HG03039 (cell line): ENCODE measurements around the gene USP35.
"Not testable (repeated sequence)": the region's sequence is repeated elsewhere in the genome, so short reads cannot be mapped to it uniquely, and the experiment has no call there.

Experiments
- ATAC-seq: cut with Tn5 transposase; IDR thresholded peaks from one replicate; pipeline ENCODE4 v1.9.1; 2021; ENCODE audit warnings: mild to moderate bottlenecking, moderate library complexity; ENCODE audit not compliant: unreplicated experiment

The USP35 gene

DNA sequence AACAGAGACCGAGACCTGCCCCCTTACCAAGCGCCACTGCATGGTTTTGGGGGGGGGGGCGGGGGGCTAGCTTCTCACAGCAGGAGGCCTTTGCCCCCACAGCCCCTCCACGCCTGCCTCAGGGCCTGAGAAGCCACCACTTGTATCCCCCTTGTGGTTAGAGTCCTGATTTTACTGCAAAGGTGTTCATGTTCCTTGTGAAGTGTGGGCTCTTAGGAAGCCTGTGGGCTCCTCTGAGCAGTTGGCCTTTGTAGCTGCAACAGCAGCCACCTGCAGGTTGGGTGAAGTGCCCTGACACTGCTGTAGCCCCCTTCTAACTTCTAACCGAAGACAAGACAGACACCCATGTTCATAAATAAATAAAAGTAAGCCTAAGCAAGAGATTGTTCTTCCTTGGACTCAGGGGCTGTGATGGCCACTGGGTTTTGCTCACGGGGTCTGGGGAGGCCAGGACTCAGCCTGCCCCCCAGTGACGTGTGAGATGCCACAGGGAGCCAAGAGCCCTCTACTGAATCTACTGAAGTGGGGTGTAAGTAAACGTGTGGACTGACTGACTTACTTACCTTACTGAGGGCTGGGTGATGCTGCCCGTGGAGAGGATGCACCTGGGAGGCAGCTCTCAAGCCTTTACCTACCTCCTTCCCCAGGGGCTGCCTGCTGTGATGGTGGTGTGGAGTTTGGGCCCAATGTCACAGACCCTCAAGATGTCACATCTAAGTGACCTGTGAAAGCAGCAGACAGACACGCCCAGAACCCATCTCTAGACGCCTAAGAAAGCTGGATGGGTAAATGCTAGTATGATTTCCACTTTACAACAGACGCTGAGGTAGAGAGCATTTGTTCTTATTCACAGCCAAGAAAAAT is 25.8 kb downstream of the USP35 start:
- no peak for ATAC-seq

DNA sequence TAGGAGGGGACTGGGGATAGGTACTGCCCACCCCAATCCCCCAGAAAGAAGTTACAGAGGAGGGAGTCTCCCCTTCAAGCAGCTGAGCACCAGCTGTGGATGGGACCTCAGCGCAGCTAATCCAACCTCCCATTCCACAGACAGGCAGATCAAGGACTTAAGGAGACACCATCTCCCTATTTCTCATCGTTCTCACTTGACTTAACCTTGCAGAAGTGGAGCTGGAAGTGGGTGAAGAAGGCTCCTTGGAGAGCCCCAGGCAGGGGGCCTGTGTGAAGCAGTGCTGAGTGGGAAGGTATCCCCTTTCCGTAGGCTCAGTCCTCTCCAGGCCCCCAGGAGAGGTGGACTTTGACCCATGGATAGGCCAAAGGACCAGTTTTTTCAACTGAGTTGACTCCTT is 27.3 kb downstream of the USP35 start:
- ATAC-seq, result no peak

DNA sequence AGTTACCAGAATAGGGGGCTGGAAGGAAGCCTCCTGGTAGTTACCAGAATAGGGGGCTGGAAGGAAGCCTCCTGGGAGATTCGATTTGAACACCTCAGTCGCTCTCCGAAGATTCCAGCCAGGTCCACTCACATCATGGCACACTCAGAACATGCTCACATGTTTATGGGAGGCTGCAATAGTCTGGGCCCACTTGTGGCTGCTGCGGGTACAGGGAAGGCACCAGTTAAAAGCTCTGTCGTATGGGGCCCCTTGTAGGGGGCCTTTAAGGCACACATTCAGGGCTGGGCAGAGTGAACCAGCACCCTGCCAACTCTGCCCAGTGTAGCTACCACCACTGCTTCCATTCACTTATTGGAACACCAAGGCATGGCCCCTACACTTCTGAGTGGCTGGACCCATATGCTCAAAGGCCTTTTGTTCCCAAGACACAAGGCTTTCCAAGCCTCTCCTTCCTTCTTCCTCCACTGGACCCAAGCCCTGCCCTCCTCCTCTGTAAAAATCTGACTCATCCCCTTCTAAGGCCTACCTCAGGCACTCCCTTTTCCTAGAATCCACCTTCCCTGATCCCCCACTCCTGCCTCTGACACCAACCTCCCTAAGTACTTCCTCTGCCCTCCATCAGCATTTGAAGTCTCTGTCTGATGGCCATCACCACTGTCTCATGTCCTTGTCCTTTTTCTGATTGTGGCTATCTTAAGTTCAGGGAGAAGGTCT is 28.0 kb downstream of the USP35 start:
- no peak for ATAC-seq

DNA sequence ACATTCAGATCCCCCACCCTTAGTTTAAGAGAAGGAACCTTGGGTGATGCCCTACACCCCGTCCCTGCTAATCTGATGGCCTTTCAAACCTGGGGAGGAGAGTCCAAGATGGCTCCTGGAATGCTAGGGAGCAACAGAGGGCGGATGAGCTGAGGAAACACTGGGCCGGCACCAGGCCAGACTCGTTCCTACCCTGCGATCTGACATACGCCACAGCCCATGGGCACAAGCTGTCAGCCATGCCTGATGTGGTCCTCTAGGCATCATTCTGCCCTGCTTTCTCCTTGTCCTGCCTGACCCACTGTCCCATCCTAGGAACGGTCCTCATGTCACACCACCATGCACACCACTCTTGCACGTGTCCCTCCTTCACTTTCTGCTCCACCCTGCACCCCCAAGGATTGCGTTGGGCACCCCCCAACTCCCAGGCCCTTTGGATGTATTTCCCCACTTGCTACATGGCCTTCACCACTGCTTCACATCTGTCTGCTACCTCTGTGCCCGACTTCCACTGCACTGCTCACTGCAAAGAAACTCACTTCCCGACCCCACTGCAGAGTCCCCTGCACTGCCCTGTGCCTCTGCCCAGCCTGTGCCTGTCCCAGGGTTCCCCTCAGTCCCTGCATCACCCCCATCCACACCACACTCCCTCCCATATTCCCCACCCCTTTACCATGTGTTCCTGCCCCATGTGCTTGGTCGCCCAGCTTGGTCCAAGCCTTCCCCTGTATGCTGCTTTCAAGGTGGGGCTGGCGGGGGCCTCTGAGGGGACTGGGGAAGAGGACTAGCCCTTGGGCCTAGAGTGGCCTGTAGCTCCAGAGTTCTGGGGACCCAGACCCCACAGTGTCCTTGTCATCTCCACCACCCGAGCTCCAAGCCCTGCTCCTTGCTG is 29.2 kb downstream of the USP35 start:
- no peak for ATAC-seq

DNA sequence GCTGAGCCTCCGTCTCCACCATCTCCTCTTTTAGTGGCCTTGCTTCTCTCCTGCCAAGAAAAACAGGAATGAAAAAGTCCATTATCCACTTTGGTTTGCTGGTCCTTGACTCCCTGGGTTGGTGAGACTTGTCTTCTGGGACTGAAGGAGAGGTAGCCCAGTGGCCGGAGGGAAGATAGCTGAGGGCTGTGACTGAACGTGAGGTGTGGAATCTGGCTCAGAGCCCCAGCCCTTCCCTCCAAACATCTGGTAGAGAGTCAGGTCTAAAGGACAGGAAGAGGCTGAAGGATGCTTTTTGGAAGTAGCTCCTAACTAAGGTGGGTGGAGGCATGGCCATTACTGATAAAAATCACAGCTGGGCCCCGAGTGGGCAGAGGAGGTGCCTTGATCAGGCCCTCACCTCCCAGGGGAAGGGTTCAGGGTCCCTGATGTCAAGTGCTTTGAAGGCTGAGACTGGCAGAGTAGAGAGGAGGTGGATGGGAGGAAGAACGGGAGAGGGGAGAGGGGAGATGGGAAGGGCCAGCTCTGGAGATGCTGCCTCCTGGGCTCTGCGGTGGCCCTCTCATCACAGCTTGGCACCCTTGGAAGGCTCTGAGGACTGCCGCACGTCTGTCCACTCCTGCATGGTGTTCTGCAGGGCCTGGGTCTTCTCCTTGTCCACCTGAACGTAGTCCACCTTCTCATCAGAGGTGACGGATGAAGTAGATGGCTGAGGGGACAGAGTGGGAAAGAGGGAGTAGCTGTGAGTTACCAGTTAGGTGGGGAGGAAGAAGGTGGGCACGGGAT is 30.2 kb downstream of the USP35 start:
- no peak for ATAC-seq

DNA sequence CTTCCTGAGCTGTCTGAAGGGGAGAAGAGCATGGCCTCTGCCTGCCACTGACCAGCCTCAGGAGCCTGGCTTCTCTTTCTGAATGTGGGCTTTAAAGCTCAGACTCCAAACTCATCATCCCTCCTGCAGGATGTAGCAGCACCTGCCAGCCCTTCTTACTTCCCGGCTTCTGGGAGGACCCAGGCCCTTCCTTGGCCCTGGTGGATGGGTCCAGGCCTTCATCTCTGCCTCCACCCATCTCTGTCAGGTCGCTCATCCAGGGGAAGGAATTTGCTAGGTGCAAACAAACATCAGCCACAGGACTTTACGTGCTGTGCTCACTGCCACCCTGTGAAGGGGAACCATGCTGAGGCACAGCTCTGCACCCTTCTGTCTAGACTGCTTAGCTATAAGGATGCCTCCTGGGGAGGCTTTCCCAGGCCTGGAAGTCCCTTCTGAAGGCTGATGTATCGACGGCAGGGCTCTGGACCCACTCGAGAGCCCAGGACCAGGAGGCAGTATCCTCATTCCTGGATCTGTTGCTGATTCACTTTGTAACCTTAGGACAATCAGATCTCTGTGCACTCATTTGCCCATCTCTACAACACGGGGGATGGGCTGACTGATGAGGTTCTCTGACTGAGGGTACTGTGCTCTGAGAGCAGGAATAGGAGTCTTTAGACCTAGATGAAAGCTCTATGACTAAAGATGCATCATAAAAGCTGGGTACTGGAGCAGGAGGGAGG is 30.9 kb downstream of the USP35 start:
- ATAC-seq, result no peak

DNA sequence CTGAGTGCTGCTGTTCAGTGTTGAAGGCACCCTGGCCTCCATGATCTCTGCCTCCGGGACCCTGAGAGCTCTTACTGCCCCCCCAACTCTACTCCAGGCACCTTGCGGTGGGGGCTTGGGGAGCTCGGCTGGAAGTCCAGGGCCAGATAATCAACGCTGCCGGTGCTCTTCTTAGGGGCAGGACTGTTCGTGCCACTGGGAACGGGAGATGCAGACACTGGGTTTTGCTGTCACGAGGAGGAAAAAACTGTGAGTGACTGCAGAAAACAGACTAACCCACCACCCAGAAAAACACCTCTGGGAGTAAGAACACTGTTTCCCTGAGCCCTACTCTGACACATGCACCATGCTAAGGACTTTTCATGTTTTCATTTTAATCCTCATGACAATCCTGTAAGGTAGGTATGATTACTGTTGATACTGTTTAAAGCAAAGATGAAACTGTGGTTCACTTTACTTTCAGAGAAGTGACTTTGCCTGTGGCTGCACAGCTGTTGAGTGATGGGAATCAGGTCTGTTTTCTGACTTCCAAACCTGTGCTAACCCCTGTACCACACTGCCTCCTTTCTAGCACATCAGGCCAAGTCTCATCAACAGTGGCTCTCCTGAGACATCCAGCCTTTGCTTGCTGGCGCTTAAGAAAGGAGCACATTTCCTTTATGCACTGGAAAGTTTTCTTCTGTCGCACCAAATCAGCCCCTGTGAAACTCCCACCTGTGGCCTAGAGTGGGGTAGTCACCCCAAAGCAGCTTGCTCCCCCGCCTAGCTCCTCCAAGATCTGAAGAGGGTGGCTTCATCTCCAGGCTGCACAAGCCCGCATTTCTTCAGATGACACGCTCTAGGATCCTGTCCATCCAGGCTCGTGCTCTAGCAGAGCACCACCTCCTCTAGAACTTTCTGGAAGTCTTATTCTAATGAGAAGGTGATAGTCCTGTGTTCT is 31.8 kb downstream of the USP35 start:
- no peak for ATAC-seq

DNA sequence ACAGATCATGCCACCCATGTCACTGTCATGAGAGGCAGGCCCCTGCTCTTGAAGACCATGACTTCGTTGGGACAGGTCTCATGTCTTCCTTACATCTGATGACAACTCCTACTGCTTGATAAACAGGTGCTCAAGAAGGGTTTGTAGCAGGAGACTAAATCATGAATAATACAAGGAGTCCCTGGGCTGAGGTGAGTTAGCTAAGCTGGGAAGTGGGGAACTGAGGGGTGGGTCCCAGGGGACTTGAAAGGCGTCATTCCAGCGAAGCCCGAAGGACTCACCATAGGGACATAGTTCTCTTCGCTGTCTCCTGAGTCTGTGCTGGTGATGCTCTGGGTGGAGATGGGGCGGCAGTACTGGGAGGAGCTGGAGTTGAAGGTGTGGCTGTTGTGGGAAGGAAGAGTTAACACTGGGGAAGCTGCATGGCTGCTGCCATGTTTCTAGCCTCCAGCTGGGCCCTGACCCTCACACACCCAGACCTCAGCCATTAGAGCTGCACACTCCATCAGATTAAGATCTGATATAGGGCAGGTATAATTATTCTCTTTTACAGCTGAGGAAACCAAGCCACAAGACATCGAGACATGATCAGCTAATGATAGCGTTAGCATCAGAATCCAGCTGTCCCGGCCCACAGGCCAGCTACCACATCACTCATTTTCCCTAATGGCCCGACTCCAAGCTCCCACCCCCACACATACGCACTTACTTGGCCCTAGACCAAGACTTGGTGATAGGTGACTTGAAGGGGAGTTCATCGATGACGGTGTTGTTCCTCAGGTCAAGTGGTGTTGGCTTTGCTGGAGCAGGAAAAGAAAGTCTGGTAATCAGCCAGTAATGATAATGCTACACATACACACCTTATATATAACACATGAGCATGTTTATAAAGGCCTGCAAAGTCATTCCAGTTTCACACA is 32.9 kb downstream of the USP35 start:
- ATAC-seq, result no peak

DNA sequence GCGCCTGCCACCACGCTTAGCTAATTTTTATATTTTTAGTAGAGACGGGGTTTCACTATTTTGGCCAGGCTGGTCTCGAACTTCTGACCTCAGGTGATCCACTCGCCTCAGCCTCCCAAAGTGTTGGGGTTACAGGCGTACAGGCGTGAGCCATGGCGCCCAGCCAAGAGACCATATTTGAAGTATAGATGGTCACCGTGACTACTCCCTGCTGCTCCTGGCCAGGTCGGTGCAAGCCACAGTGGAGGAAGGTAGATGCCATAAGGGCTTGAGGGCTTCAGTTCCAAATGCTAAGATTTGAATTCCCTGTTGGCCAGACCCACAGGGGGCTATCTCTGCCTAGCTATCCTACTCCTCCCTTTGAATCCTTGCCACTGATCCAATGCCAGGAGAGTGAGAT is 34.0 kb downstream of the USP35 start:
- not testable (repeated sequence) for ATAC-seq

DNA sequence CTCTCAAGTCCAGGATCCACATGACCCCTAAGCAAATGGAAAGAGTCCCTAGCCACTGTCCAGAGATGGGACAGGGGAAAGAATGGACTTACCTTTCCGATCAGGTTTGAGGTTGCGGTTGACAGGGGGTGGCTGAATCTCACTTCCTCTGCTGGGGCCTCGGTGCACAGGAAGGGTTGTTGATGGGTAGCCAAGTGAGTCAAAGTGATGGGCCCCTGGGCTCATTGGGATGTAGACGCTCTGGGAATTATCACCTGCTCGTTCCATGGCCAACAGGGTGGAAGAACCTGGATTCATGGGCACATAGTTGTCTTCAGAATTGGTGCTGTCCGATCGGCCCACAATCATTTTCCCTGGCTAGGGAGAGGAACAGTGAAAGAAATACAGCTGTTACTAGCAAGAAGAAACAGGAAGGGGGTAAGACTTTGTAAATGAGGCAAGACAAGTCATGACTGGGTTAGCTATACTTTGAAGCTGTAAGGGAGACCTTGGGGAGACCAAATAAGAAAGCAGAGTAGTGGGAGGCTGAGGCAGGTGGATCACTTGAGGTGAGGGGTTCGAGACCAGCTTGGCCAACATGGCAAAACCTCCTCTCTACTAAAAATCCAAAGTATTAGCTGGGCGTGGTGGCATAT is 34.7 kb downstream of the USP35 start:
- no peak for ATAC-seq

DNA sequence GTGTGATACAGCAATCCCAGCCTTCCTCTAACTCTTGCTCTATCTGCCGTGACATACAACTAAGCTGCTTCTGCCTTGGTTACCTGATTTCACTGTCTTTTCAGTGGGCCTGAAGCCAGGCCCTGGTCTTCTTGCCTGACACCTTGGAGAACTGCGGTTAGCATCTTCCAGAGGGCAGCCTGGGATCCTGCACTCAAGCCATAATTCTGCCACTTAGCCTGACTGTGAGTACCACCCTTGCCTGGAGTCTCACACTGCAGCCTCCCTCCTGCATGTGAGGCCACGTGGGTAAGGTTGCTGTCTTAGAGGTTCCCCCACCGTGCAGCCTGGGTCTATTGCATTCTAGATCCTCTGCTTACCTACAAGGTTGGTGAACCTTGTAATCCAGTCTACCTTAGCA is 35.8 kb downstream of the USP35 start:
- ATAC-seq, result no peak

DNA sequence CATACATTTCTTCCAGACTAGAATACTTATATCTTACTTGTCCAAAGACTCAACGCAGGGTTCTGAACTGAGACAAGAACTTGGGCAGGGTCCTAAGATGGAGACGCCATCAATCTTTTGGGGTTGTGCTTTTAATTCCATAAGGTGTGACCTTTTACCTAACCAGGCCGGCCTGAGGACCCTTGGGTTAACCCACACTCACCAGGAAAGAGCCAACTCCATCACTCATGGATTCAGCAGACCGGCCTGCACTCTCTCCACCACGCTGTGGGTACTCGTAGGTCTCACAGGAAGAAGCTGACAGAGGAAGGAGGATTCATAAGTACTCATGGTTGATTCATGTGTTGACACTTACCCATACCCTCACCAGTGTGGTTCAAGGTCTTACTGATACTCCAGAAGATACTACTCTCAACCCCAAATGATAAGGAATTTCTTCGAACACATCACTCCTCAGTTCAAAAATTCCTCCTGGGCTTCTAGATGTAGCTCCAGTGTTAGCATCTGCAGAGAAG is 36.2 kb downstream of the USP35 start:
- no peak for ATAC-seq

DNA sequence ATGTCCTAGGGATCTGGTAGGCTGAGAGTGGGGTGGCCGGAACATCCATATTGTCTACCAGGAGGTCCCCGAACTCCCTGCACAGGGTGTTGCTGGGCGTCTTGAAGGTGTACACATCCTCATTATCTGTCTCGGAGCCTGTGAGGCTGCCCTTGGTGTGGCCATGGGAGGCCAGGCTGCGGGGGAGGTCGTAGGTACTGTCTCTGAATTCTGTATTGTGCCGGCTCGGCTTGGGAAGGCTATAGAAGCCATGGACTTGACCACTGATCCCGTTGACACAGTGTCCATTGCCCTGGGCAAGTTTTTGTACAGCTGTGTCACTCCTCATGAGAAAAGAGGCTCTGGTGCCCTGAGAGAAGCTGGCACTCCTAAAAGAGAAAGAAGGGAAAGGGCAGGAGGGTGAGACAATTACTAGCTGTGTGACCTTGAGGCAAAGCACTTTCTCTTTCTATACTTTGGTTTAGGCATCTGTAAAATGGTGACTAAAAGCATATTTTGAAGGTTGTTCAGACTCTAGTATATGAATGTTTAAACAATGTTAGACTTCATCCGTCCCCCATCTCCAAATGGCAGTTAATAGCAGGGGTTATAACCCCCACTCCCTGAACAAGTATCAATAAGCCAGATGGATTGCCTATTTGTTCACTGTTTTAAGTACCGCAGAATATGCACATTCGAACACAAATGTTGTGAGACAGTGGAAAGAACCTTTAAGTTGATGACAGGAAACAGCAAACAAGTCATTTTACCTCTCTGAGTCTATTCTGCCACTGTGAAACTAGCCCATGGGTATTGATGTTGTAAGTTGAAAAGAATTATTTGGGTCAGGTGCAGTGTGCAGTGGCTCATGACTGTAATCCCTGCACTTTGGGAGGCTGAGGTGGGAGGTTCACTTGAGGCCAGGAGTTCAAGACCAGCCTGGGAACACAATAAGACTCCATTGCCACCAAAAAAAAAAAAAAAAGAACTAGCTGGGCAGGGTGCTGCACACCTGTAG is 38.3 kb downstream of the USP35 start:
- ATAC-seq, result no peak

DNA sequence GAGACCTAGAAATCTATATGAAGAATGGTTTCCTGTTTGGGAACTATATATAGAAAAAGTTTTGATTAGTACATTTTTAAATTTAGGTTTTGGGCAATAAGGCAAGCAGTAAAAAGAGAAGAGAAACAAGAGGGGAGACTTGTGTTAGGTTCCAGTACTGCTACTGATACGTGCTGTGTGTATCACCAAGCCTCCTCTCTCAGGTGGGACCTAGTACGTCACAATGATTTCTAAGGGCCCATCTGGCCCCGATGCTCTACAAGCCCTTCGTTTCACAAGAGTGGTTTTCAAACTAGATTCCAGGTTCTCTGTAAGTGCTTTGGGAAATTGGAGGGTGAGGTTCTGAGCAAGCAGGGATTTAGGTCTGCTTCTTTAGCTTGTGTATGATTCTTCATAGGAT is 39.2 kb downstream of the USP35 start:
- ATAC-seq, result no peak

DNA sequence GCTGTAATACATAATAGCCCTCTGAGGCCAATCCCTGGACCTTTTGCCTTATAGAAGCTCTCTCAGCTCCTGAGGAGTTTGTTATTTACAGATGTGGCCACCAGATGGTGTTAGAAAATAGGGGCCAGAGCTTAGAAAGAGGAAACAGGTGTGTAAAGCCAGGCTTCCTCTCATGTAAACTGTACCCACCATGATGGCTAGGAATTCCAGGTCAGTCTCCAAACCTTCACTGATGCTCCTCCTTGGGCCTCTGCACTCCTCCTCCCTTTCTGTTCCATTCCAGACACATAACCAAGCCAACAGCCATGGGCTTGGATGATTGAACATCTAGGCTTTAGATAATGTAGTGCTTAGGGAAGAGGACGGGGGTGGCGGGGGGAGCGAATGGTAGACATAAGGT is 39.7 kb downstream of the USP35 start:
- ATAC-seq, result no peak

DNA sequence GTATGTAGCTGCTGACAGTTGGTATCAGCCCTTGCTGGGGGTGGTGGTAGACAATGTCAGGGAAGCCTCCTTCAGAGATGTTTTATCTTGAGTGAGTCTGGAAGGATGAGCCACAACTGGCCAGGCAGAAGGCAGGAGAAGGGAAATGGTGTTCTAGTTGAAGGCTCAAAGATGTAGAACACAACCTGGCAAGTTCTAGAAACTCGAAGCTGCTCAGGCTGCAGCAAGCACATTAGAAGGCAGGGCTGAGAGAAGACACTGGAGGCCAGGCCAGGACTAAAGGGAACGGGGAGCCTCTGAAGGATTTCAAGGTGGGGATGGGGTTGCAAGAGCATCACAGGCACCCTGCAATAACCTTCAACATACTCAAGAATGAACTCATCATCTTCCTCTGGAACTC is 40.4 kb downstream of the USP35 start:
- ATAC-seq, result no peak
